Ovary (tissue), 9 donors: ENCODE data around the gene SCAMP4. TPM values are rescaled to one million over a fixed set of nuclear protein-coding genes. Genes with fewer than 3 reads are reported as not detected.
"Not testable (repeated sequence)": the region's sequence is repeated elsewhere in the genome, so short reads cannot be mapped to it uniquely, and the experiment has no call there.

Source experiments
- DNase-seq, 5 donors: peaks; one replicate each; pipeline ENCODE4 v3.0.0-alpha.2; 2019 to 2020
- H3K27ac ChIP-seq, 2 donors: fragments of 200-600 bp; one replicate each; pipeline versions ENCODE4 v1.5.1 to v1.8.0; 2019 to 2022
- H3K27me3 ChIP-seq: fragments of 200-600 bp; one replicate; pipeline ENCODE4 v1.8.0; 2022
- H3K36me3 ChIP-seq: fragments of 200-600 bp; sonication (generic); one replicate; pipeline ENCODE4 v1.5.1; 2019
- H3K4me1 ChIP-seq: one replicate; pipeline ENCODE4 v1.8.1; 2013; ENCODE audit warnings: mild to moderate bottlenecking, moderate library complexity; ENCODE audit not compliant: insufficient read depth
- H3K4me3 ChIP-seq: fragments of 200-600 bp; sonication (generic); one replicate; pipeline ENCODE4 v1.5.1; 2017
- H3K9me3 ChIP-seq, 2 donors: fragments of 200-600 bp in 1 of 2; sonication (generic) in 1 of 2; one replicate each; pipeline versions ENCODE4 v1.5.1 to v1.8.1; 2013 to 2019; ENCODE audit warnings: mild to moderate bottlenecking in 1 of 2, moderate library complexity in 1 of 2
- CTCF ChIP-seq, 3 donors: fragments of 450-650 bp in 2 of 3; fragments of 200-600 bp in 1 of 3; IDR thresholded peaks; one replicate each; pipeline versions ENCODE4 v1.5.1 to v1.8.0; 2016 to 2022; ENCODE audit warnings: antibody characterized with exemption in 3 of 3, mild to moderate bottlenecking in 1 of 3
- EP300 ChIP-seq: sonication (generic); formaldehyde crosslinking; IDR thresholded peaks from one replicate; pipeline ENCODE4 v1.6.1; 2017; ENCODE audit warnings: antibody characterized with exemption
- POLR2A ChIP-seq: fragments of 450-650 bp; IDR thresholded peaks from one replicate; pipeline ENCODE4 v1.6.1; 2017; ENCODE audit warnings: antibody characterized with exemption, mild to moderate bottlenecking, moderate library complexity
- WGBS, 3 donors: extraction: QIAGEN DNeasy Blood & Tissue Kit in 1 of 3; methylation state at CpG; one replicate each; pipeline versions ENCODE4 v1.1.5 to v1.1.7; 2013 to 2017; 5-methylcytosine and 5-hydroxymethylcytosine counted together
- intact Hi-C, 4 donors: fragments of 100-400 bp; cut with DNase I; formaldehyde crosslinking; loops; one replicate each; pipeline versions ENCODE4 v1.11.0 to v1.15.1; 2022 to 2023
- polyA plus RNA-seq, 2 donors: library from polyadenylated mRNA; stranded (reverse); fragments of 200-250 nt in 1 of 2; fragments of 350-450 nt in 1 of 2; fragmentation: Illumina TruSeq in 1 of 2; extraction: RNeasy Lipid Tissue Mini Kit (QIAGEN cat#74804) in 1 of 2; gene quantifications; one replicate each; pipeline ENCODE4 v1.2.3, GENCODE V29; 2013 to 2014
- total RNA-seq, 7 donors: library from RNA; depleted of rRNA in 2 of 7; stranded (reverse); fragments of >200 nt in 2 of 7; fragmentation: NEBNext Ultra II Directional in 3 of 7; extraction: Animal tissue kit (Norgen Biotek cat#: 25700) in 3 of 7; gene quantifications; one replicate each; pipeline versions ENCODE4 v1.1.0 to v1.2.4, GENCODE V29; 2016 to 2023
- donor health status: DM: no; HTN: no; CAD: no; lungs with moderate emphysema.
- donor health status: DM: no; HTN: no; CAD: no.
- donor health status: Bipolar disorder and iron deficiency.
- donor health status: DM: yes; HTN: yes; CAD: no.
- donor health status: DM: no; HTN: no; CAD: no.
- donor health status: DM: yes; HTN: yes; CAD: no.

SCAMP4 gene
- total and polyA plus RNA-seq, 9 donors: 11.7 to 87.0 (median 56.5) TPM

DNA sequence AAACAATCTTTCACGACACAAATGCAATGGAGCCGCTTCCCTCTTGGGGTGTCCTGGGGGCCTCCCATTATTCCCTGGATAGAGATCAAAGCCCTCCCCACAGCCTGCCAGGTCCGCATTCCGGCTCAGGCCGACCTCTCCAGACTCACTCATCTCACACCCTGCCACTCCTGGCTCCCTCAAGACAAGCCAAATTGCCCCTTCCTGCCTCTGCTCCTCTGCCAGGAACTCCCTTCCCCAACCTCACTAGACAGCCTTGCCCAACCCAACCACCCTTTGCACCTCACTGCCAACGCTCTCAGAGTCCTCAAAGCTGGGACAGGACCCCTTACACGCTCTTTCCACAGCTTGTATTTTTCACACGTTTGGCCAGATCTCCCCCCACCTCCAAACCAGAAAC is 21.4 kb upstream of the SCAMP4 start:
- intact Hi-C loops: no loop called here
- WGBS, 3 donors: 17 to 20% (median 18%) methylated on average over 8 of the region's 8 CpGs
- H3K36me3 ChIP-seq: no peaks in the 10 kb centered on the region
- H3K27me3 ChIP-seq: no peaks in the 10 kb centered on the region
- peak overlapping the region in 1 of 2 donors; percentile 42 for H3K27ac ChIP-seq
- no peaks in the 10 kb centered on the region for H3K9me3 ChIP-seq
- TF ChIP-seq EP300 (no peak), POLR2A (no peak), CTCF (IDR thresholded peaks at IDR 0.05) (no peak)
- H3K4me1 ChIP-seq: peaks cover 29% of the 10 kb centered on the region
- no peak for DNase-seq
- peak overlapping the region; percentile 85 for H3K4me3 ChIP-seq

- 1 to 3% (median 3%) methylated on average over 11 of the region's 11 CpGs for WGBS, 3 donors
- no peaks in the 10 kb centered on the region for H3K27me3 ChIP-seq
- no peaks in the 10 kb centered on the region for H3K9me3 ChIP-seq
- peak in 1 of 5 donors; percentile 24 for DNase-seq
- TF ChIP-seq EP300 (no peak), POLR2A (no peak), CTCF (IDR thresholded peaks at IDR 0.05) (no peak)
- H3K36me3 ChIP-seq: no peaks in the 10 kb centered on the region
- H3K4me1 ChIP-seq: peaks cover 29% of the 10 kb centered on the region
- intact Hi-C loops: no loop called here
- H3K4me3 ChIP-seq: peak overlapping the region; percentile 85
- peak overlapping the region in 1 of 2 donors; percentile 42 for H3K27ac ChIP-seq
These were observed 20.9 kb upstream of the SCAMP4 start for GRCh38 chr19:1884291-1884718.

DNA sequence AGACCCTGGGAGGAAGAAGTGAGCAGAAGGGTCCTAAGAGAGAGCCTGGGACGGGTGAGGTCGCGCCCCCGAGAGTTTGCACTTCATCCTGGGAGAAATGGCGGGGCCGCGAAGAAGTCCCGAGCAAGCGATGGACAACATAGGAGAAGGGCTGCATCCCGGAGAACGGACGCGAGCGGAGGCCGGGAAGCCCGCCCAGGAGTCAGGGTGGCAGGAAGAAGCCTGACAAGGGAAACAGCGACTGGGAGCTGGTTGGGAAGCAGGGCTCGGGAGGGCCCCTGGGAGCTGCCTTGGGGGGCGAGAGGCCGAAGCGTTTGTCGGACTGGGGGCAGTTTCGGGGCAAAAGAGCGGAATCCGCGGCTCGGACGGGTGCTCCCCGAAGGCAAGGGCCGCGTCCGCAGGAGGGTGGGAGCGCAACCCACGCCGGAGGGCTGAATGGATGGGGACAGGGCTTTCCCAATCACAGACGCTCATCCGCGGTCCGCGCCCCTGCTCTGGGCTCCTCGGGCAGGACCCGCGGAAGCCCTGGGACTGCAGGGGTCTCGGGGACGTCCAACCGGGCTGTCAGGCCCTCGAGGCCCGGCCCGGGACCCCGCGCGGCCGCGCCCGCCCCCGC is 20.4 kb upstream of the SCAMP4 start:
- TF ChIP-seq POLR2A (no peak), EP300 (no peak), CTCF (IDR thresholded peaks at IDR 0.05) (no peak)
- no peaks in the 10 kb centered on the region for H3K36me3 ChIP-seq
- intact Hi-C loops: no loop called here
- no peaks in the 10 kb centered on the region for H3K9me3 ChIP-seq
- peaks cover 29% of the 10 kb centered on the region for H3K4me1 ChIP-seq
- DNase-seq: peak in 1 of 5 donors; percentile 40
- no peaks in the 10 kb centered on the region for H3K27me3 ChIP-seq
- peak overlapping the region; percentile 85 for H3K4me3 ChIP-seq
- peak overlapping the region; percentile 42 to 43 for H3K27ac ChIP-seq
- WGBS, 3 donors: 0 to 1% (median 1%) methylated on average over 43 to 56 of the region's 56 CpGs

- peak; percentile 72 for TF ChIP-seq POLR2A
- TF ChIP-seq EP300: peak; percentile 16
- Histone ChIP-seq H3K27ac (peak within 1 kb of the TSS; percentile 42 to 65), H3K4me1 (peaks cover 29% of the 10 kb centered on the region), H3K4me3 (peak within 1 kb of the TSS; percentile 85)
- intact Hi-C loops, H3K9me3 ChIP-seq, H3K27me3 ChIP-seq, H3K36me3 ChIP-seq: not testable (repeated sequence)
- peak; percentile 91 to 98 (median 96) for DNase-seq
- 18 to 22% (median 21%) methylated on average over 38 to 46 of the region's 46 CpGs for WGBS, 3 donors
These were observed 19.6 kb upstream of the SCAMP4 start, which contains the start of gene ABHD17A for GRCh38 chr19:1885398-1886119. Gene ABHD17A (minus strand): TSS chr19:1885496. CDS start chr19:1881566, 3,930 bp downstream.

- H3K36me3 ChIP-seq, intact Hi-C loops, H3K4me3 ChIP-seq, H3K9me3 ChIP-seq, H3K27me3 ChIP-seq: not testable (repeated sequence)
- Histone ChIP-seq H3K27ac (peak overlapping the region in 1 of 2 donors; percentile 65), H3K4me1 (peaks cover 29% of the 10 kb centered on the region)
- peak in 1 of 5 donors; percentile 28 for DNase-seq
- 91 to 93% (median 92%) methylated on average over 15 of the region's 15 CpGs for WGBS, 3 donors
These were observed 18.8 kb upstream of the SCAMP4 start for GRCh38 chr19:1886360-1886759.
